GM18868 (cell line): ENCODE results near the gene CACNA1D.
A peak's percentile ranks its signal among the peaks of the same experiment; 100 is the strongest.
"Not testable (repeated sequence)": the region's sequence is repeated elsewhere in the genome, so short reads cannot be mapped to it uniquely, and the experiment has no call there.

ENCODE experiments used
- ATAC-seq: cut with Tn5 transposase; IDR thresholded peaks from one replicate; pipeline ENCODE4 v1.9.1; 2021; ENCODE audit warnings: mild to moderate bottlenecking, moderate library complexity; ENCODE audit not compliant: unreplicated experiment

CACNA1D gene

GRCh38 chr3:53646723-53647122 lies 152.3 kb downstream of the CACNA1D start:
- ATAC-seq = no peak

GRCh38 chr3:53649816-53650215 lies 155.4 kb downstream of the CACNA1D start:
- no peak for ATAC-seq

DNA sequence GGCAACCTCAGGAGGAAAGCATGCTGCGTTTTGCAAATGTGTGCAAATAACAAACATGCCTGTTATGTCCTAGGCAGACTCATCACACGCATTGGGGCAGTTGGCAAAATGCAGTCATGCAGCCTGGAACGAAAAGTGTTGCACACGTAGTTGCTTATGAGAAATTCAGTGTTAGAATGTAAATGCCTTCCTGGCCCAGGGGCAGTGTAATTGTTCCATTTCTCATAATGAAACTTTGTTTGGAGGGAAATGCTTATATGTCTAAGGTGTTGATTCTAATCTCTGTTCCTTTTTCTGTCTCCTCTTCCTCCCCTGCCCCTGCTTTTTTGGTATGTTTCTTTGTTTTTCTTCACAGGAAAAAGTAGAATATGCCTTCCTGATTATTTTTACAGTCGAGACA lies 156.0 kb downstream of the CACNA1D start:
- ATAC-seq = peak; percentile 90

GRCh38 chr3:53650928-53651661 lies 156.7 kb downstream of the CACNA1D start:
- ATAC-seq = peak; percentile 38

DNA sequence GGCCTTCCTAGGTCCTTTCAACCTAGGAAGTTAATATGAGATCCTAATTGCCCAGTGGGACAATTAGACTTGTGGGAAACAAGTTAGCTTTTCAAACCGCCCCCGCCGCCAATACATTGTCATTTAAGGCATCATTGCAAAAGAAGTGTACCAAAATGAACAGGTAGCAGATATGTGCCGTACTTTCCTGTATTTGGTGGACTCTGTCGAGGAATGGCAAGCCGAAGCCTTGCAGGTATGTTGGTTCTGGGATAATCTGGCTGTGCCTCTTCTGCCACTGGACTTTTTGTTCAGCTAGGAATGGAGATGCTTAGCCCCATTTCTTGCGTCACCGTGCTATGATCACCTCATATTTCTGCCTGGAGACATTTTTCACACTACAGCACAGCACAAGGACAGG lies 157.5 kb downstream of the CACNA1D start:
- ATAC-seq = no peak

DNA sequence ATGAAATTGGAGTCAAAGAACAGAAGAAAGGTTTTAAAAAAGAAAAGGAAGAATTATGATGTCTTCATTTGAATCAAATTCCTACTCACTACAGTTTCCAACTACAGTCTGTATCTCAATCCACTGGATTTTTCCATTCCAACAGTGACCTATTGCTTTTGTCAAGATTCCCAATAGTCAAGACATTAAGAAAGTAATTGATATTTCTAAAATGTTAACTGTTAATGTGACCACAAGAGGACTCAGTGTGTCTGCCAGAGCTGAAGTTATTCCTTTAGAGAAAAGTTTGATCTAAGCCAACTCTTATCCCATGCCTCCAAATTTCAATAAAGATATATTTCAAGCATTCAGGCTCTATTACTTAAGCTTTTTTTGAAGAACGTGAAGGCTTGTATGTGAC lies 163.2 kb downstream of the CACNA1D start:
- no peak for ATAC-seq

GRCh38 chr3:53658613-53659193 lies 164.3 kb downstream of the CACNA1D start:
- ATAC-seq = no peak

DNA sequence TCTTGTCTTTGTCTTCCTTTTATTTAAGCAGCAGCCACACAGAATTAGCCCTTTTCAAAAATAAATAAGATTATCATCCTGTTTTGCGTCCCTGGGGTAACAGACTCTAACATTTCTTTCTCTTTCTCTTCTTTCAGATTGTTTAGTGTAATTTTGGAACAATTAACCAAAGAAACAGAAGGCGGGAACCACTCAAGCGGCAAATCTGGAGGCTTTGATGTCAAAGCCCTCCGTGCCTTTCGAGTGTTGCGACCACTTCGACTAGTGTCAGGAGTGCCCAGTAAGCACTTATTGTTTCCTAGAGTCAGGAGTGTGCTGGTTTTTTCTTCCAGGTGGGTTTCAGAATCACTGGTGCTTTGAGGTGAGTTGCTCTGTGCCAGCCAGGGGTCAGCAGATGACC lies 165.6 kb downstream of the CACNA1D start:
- ATAC-seq = no peak

- no peak for ATAC-seq
These were observed 167.1 kb downstream of the CACNA1D start for GRCh38 chr3:53661480-53661879.

- ATAC-seq = not testable (repeated sequence)
These were observed 170.4 kb downstream of the CACNA1D start for GRCh38 chr3:53664812-53665211.

DNA sequence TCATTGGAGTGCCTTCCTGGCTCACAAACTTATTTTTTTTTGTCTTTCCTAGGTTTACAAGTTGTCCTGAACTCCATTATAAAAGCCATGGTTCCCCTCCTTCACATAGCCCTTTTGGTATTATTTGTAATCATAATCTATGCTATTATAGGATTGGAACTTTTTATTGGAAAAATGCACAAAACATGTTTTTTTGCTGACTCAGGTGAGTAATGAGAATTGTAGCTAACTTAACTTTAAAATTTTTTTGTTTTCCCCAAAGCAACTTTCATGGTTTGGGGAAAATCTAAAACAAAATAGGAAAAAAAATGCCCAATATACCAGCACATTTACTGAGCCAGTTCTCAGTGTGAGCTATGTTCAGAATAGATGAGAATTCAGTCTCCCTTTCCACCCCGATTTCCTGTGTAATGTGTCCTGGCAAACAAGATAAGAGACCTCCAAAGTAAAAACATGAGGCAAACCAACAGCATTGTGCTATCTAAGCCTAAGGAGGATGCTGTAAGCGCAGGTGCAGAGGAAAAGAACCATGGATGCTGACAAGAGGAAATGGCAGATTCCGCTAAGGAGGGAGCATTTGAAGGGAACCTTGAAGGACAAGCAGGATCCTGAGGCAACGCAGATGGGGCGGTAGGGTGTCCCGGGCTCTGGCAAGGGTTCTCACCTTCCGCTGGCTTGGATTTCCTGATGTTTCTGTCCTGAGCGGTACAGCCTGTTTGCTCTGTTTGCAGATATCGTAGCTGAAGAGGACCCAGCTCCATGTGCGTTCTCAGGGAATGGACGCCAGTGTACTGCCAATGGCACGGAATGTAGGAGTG lies 171.4 kb downstream of the CACNA1D start:
- no peak for ATAC-seq

- no peak for ATAC-seq
These were observed 174.5 kb downstream of the CACNA1D start for GRCh38 chr3:53668872-53669271.

GRCh38 chr3:53670721-53671120 lies 176.3 kb downstream of the CACNA1D start:
- ATAC-seq = no peak

DNA sequence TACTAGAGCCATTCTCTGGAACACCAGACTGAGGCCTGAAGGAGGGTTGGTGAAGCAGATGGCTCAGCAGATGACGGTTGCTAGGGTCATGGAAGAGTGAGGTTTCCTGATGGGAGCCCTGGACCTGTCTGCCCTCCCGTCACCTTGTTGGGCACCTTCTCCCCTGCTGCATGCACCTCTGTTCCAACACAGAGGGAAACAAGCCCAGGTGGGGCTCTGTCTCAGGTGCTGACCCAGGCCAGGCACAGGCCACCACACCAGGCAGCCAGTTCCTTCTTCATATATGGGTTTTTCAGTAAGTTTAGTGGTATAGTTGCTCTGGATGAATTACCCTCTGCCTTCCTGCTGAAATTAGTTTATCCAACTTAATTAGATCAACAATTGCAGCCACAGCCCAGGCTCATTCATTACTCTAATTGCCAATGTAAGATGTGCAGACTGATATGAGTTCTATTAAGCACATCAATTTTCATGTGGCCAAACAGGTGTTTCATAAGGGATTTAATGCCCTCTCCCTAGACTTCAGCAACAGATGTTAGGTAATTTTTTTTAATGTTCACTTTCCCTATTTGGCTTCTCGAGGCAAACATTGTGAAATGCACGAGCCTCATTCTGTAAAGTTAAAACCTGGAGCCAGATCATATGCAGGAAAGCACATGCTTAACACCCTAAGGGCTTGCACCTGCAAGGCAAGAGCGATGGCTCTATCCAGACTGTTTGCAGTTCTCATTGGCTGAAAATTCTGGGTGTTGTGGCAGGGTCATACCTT lies 177.0 kb downstream of the CACNA1D start:
- ATAC-seq = no peak

DNA sequence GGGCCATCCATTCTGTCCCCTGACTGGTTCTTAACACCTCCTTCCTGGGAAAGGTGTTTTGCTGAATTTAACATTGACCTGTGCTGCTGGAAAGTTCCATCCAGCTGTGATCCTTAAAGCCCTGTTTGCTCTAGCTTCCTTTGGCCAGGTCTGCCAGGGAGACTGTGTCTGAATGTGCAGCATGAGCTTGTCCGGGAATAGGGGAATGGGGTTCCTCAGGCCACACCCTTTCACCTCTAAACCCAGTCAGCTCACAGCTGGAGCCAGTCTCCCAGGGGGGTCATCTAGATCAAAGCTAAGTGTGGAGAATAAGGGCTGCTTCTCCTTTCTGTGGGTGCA lies 177.5 kb downstream of the CACNA1D start:
- ATAC-seq = no peak

DNA sequence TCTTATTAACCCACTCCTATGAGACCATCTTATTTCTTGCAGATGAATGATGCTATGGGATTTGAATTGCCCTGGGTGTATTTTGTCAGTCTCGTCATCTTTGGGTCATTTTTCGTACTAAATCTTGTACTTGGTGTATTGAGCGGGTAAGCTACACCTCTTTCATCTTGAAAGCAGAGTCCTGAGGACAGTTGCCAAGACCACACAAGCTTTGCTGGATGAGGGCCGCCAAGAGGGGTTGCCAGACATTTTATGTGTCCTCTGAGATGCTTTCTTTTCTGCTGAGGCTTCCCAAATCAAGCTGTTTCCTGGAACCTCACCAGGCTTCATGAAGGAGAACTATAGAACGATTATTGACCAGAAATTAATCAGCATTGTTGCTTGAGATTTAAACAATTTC lies 178.6 kb downstream of the CACNA1D start:
- ATAC-seq = no peak

GRCh38 chr3:53673722-53674350 lies 179.4 kb downstream of the CACNA1D start:
- no peak for ATAC-seq

DNA sequence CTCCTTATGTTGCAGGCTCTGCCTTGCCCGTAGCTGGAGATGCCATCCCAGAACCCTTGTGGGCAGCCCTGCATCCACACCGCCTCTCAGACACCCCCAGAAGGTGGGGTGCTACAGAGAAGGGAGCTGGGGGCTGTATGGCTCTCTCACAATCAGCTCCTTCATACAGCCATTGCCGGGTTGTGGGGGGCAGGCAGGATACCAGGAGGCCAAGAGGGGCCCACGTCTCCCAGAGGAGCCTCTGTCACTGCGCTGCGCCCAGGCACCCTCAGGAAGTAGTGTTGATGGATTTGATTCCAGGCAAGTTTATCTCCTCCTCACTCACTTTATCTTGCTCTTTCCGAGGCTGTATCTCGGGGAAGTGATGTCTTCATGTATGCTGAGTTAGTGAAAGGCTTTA lies 180.2 kb downstream of the CACNA1D start:
- no peak for ATAC-seq

GRCh38 chr3:53675022-53675697 lies 180.7 kb downstream of the CACNA1D start:
- ATAC-seq = no peak

GRCh38 chr3:53675942-53676341 lies 181.5 kb downstream of the CACNA1D start:
- ATAC-seq = no peak
